22Rv1 (cell line): ENCODE results near the gene GLIS1.

ENCODE experiments used
- CTCF ChIP-seq: fragments of 450-650 bp; IDR thresholded peaks from 2 replicates; pipeline ENCODE4 v1.5.1; 2017; ENCODE audit warnings: mild to moderate bottlenecking
- ZFX ChIP-seq: fragments of 450-650 bp; IDR thresholded peaks from 2 replicates; pipeline ENCODE4 v1.6.1; 2017; ENCODE audit warnings: antibody characterized with exemption, borderline replicate concordance

- TF ChIP-seq CTCF (no peak), ZFX (no peak)
Observed at GRCh38 chr1:53621144-53621543, 117.8 kb downstream of the GLIS1 start.
